Measurements from ENCODE around the gene ABLIM3.

GRCh38 chr5:149110406-149110805, 30.9 kb upstream of the ABLIM3 start:
- TF ChIP-seq REST (IDR thresholded peaks at IDR 0.05; ENCODE audit: unreplicated experiment) (no peak), CTCF (conservative IDR thresholded peaks at IDR 0.05; ENCODE audit: low read depth in 2 of 2) (no peak), EZH2 (IDR thresholded peaks at IDR 0.05; ENCODE audit: low read depth, unreplicated experiment) (no peak), POLR2AphosphoS5 (IDR thresholded peaks at IDR 0.05; ENCODE audit: low read depth) (no peak), ZNF462 (CRISPR knock-in tag; IDR thresholded peaks at IDR 0.05) (no peak), JUNB (IDR thresholded peaks at IDR 0.05; ENCODE audit: unreplicated experiment) (no peak)

Data from GM23338 (cell line).